Measurements from ENCODE around the gene ZSWIM8. TPM values are rescaled to one million over a fixed set of nuclear protein-coding genes. Genes with fewer than 3 reads are reported as not detected.
"Not testable (repeated sequence)": the region's sequence is repeated elsewhere in the genome, so short reads cannot be mapped to it uniquely, and the experiment has no call there.

The ZSWIM8 gene
- total RNA-seq, 1 donor from 2014 or later = 31.8 TPM

GRCh38 chr10:73810735-73811465 lies 25.5 kb downstream of the ZSWIM8 start:
- DNase-seq (ENCODE audit: low spot score in 2 of 2) (no peak), FAIRE-seq (no peak)

- FAIRE-seq (no peak), DNase-seq (ENCODE audit: low spot score in 2 of 2) (no peak)
Observed at GRCh38 chr10:73812657-73813056, 27.3 kb downstream of the ZSWIM8 start.

GRCh38 chr10:73813333-73813732 lies 27.9 kb downstream of the ZSWIM8 start:
- FAIRE-seq = no peak
- no peak for DNase-seq (ENCODE audit: low spot score in 2 of 2)

GRCh38 chr10:73814276-73814895 lies 29.0 kb downstream of the ZSWIM8 start:
- no peak for DNase-seq (ENCODE audit: low spot score in 2 of 2)
- FAIRE-seq = no peak

GRCh38 chr10:73814896-73815718 lies 29.7 kb downstream of the ZSWIM8 start:
- FAIRE-seq = no peak

GRCh38 chr10:73815719-73816030 lies 30.3 kb downstream of the ZSWIM8 start:
- no peak for FAIRE-seq
- DNase-seq (ENCODE audit: low spot score in 2 of 2) = no peak

More at GRCh38 chr10:73814896-73815718, 29.7 kb downstream of the ZSWIM8 start:
- DNase-seq (ENCODE audit: low spot score in 2 of 2) = no peak

- no peak for FAIRE-seq
Observed at GRCh38 chr10:73816917-73817729, 31.7 kb downstream of the ZSWIM8 start.

GRCh38 chr10:73817826-73818225 lies 32.4 kb downstream of the ZSWIM8 start:
- FAIRE-seq (no peak), DNase-seq (ENCODE audit: low spot score in 2 of 2) (no peak)

More at GRCh38 chr10:73816917-73817729, 31.7 kb downstream of the ZSWIM8 start:
- no peak for DNase-seq (ENCODE audit: low spot score in 2 of 2)

GRCh38 chr10:73818402-73818801 lies 33.0 kb downstream of the ZSWIM8 start:
- FAIRE-seq = no peak
- DNase-seq (ENCODE audit: low spot score in 2 of 2) = no peak

GRCh38 chr10:73819081-73819480 lies 33.7 kb downstream of the ZSWIM8 start:
- DNase-seq (ENCODE audit: low spot score in 2 of 2) = no peak
- no peak for FAIRE-seq

- DNase-seq (ENCODE audit: low spot score in 2 of 2) = no peak
Observed at GRCh38 chr10:73819513-73820093, 34.2 kb downstream of the ZSWIM8 start.

GRCh38 chr10:73823391-73823790 lies 38.0 kb downstream of the ZSWIM8 start:
- FAIRE-seq = no peak

More at GRCh38 chr10:73819513-73820093, 34.2 kb downstream of the ZSWIM8 start:
- no peak for FAIRE-seq

GRCh38 chr10:73824146-73824725 lies 38.8 kb downstream of the ZSWIM8 start:
- DNase-seq (ENCODE audit: low spot score in 2 of 2) (no peak), FAIRE-seq (no peak)

More at GRCh38 chr10:73823391-73823790, 38.0 kb downstream of the ZSWIM8 start:
- no peak for DNase-seq (ENCODE audit: low spot score in 2 of 2)

- no peak for DNase-seq (ENCODE audit: low spot score in 2 of 2)
- FAIRE-seq = no peak
Observed at GRCh38 chr10:73827346-73828089, 42.1 kb downstream of the ZSWIM8 start.

- FAIRE-seq = no peak
Observed at GRCh38 chr10:73828161-73828560, 42.8 kb downstream of the ZSWIM8 start.

GRCh38 chr10:73829090-73829489 lies 43.7 kb downstream of the ZSWIM8 start:
- FAIRE-seq; DNase-seq (ENCODE audit: low spot score in 2 of 2): not testable (repeated sequence)

More at GRCh38 chr10:73828161-73828560, 42.8 kb downstream of the ZSWIM8 start:
- no peak for DNase-seq (ENCODE audit: low spot score in 2 of 2)

- FAIRE-seq = no peak
- no peak for DNase-seq (ENCODE audit: low spot score in 2 of 2)
Observed at GRCh38 chr10:73836427-73836980, 51.1 kb downstream of the ZSWIM8 start.

GRCh38 chr10:73837072-73837471 lies 51.7 kb downstream of the ZSWIM8 start:
- no peak for DNase-seq (ENCODE audit: low spot score in 2 of 2)
- FAIRE-seq = no peak
